Measurements from ENCODE around the gene SLC35F3.

The SLC35F3 gene

DNA sequence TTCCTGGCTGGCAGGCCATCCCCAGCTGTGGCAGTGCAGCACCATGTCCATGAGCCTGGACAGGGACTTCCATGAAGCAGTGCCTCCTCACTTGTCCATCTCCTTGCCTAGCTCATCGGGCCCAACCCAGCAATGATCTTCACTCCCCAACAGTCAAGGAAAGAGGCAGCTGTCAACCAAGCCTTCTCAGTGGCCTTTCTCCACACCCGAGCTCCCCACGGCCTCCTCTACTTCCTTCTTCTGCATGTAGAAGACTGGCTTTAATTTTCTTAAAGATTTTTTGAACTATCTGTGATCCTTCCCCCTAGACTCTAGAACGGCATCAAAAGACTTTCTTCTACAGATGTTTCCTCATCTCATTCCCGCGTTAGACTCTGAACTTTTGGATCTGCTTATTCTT, 403.2 kb downstream of the SLC35F3 start:
- TF ChIP-seq POLR2AphosphoS5 (IDR thresholded peaks at IDR 0.05; ENCODE audit: low read depth, low read length) (no peak), TAF1 (IDR thresholded peaks at IDR 0.05; ENCODE audit: borderline replicate concordance, insufficient read depth, low read length) (no peak), FOXP2 (optimal IDR thresholded peaks at IDR 0.05; ENCODE audit: borderline replicate concordance, extremely low read depth, extremely low read length, insufficient read depth) (no peak)

DNA sequence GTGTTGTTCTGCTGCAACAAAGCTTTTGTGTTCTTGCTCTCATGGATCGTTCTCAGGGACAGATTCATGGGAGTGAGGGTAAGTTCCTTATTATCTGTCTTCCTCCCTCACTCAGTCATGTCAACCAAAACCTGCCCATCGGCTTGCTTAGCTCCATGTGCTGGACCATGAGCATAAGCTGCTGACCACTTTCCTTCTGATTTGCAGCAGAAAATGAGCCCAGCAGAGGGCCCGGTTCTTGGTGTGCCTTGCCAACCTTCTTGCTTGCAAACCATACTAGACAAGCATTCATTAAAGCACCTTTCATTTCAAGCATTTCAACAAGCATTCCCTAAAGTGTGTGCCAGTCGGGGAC, 404.7 kb downstream of the SLC35F3 start:
- TF ChIP-seq POLR2AphosphoS5 (IDR thresholded peaks at IDR 0.05; ENCODE audit: low read depth, low read length) (no peak), FOXP2 (optimal IDR thresholded peaks at IDR 0.05; ENCODE audit: borderline replicate concordance, extremely low read depth, extremely low read length, insufficient read depth) (no peak), TAF1 (IDR thresholded peaks at IDR 0.05; ENCODE audit: borderline replicate concordance, insufficient read depth, low read length) (no peak), SIN3A (IDR thresholded peaks at IDR 0.05; ENCODE audit: borderline replicate concordance, insufficient read depth, low read length) (no peak)
- TF ChIP-seq, protein P1, sequence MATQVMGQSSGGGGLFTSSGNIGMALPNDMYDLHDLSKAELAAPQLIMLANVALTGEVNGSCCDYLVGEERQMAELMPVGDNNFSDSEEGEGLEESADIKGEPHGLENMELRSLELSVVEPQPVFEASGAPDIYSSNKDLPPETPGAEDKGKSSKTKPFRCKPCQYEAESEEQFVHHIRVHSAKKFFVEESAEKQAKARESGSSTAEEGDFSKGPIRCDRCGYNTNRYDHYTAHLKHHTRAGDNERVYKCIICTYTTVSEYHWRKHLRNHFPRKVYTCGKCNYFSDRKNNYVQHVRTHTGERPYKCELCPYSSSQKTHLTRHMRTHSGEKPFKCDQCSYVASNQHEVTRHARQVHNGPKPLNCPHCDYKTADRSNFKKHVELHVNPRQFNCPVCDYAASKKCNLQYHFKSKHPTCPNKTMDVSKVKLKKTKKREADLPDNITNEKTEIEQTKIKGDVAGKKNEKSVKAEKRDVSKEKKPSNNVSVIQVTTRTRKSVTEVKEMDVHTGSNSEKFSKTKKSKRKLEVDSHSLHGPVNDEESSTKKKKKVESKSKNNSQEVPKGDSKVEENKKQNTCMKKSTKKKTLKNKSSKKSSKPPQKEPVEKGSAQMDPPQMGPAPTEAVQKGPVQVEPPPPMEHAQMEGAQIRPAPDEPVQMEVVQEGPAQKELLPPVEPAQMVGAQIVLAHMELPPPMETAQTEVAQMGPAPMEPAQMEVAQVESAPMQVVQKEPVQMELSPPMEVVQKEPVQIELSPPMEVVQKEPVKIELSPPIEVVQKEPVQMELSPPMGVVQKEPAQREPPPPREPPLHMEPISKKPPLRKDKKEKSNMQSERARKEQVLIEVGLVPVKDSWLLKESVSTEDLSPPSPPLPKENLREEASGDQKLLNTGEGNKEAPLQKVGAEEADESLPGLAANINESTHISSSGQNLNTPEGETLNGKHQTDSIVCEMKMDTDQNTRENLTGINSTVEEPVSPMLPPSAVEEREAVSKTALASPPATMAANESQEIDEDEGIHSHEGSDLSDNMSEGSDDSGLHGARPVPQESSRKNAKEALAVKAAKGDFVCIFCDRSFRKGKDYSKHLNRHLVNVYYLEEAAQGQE (IDR thresholded peaks at IDR 0.05; ENCODE audit: insufficient read depth in 1 of 2, low read depth in 2 of 2, low read length in 2 of 2): no peak

DNA sequence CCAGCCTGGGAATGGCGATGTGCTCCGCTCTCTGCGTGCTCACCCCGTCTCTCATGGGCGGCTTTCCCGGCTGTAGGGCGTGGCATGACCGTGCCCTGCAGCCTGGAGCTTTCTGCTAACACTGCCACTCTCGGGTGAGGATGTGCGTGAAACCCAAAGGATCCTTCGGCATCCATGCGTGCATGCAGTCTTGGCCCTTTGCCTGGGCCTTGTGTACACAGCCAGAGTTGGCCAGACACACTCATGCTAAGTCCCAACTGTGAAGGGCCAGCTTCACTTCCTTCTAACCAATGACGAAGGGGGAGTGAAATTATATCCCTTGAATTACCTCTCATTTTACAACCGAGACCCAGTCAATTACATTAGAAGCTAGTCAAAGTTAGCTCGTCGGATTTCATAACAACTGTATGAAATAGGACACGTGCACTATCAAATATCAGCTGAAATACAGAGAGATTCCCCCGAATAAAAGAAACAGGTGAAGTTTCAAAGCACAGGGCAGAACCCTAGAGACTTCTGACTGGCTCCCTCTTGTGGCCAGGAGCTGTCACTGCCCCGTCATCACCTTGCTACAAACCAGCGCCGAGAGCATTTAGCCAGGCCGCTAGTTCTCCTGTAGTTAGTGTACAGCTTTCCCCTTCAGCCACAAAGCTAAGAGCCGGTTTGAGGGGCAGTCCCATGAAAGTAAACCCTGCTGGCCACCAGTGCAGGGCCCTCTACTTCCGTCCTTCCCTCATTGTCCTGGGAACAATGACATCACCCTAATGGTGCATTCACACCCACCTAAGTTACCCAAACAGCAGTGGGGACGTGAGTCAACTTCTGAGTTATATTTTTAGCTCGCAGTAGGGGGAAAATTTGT, 405.4 kb downstream of the SLC35F3 start:
- TF ChIP-seq FOXP2 (optimal IDR thresholded peaks at IDR 0.05; ENCODE audit: borderline replicate concordance, extremely low read depth, extremely low read length, insufficient read depth) (no peak), TAF1 (IDR thresholded peaks at IDR 0.05; ENCODE audit: borderline replicate concordance, insufficient read depth, low read length) (no peak)

DNA sequence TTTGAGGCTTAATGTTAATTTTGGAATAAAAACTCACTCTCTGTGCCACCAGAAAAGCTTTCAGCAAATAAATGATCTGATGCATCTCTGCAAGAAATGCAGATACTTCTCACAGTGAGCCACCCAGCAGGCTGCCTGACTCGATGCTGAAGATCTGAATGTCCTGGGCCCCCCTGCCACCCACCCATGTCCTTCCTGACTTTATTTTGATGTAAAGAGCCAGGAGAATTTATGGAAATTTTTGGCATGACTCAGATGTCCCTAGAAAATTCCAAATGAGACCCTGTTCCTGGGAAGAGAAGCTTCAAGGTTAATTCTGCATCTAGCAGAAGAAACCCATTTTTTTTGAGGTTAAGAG, 406.0 kb downstream of the SLC35F3 start:
- TF ChIP-seq TAF1 (IDR thresholded peaks at IDR 0.05; ENCODE audit: borderline replicate concordance, insufficient read depth, low read length): no peak
- TF ChIP-seq FOXP2 (optimal IDR thresholded peaks at IDR 0.05; ENCODE audit: borderline replicate concordance, extremely low read depth, extremely low read length, insufficient read depth): no peak
- no peak for TF ChIP-seq POLR2AphosphoS5 (IDR thresholded peaks at IDR 0.05; ENCODE audit: low read depth, low read length)
- TF ChIP-seq SIN3A (IDR thresholded peaks at IDR 0.05; ENCODE audit: borderline replicate concordance, insufficient read depth, low read length): no peak
- TF ChIP-seq, protein P1 (IDR thresholded peaks at IDR 0.05; ENCODE audit: insufficient read depth in 1 of 2, low read depth in 2 of 2, low read length in 2 of 2): no peak

DNA sequence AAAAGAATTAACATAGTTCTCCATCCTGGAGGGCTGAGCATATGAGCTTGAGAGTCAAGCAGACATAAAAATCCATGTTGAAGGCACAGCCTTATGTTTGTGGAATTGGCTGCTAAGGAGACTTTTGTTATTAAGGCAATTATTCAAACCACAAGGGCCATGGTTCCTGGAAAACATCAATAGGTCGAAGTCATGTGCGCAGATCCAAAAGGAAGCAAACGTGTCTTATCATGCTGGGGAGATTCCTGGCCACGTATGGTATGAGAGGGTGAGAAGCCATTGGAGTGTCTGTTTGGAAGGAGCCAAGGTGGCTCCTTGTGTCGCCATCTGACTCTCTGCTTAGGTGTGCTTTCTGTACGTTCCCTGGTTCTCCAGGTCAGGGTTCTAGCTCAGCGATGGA, 406.9 kb downstream of the SLC35F3 start:
- TF ChIP-seq, protein P1 (IDR thresholded peaks at IDR 0.05; ENCODE audit: insufficient read depth in 1 of 2, low read depth in 2 of 2, low read length in 2 of 2): no peak
- TF ChIP-seq FOXP2 (optimal IDR thresholded peaks at IDR 0.05; ENCODE audit: borderline replicate concordance, extremely low read depth, extremely low read length, insufficient read depth) (no peak), POLR2AphosphoS5 (IDR thresholded peaks at IDR 0.05; ENCODE audit: low read depth, low read length) (no peak), TAF1 (IDR thresholded peaks at IDR 0.05; ENCODE audit: borderline replicate concordance, insufficient read depth, low read length) (no peak), SIN3A (IDR thresholded peaks at IDR 0.05; ENCODE audit: borderline replicate concordance, insufficient read depth, low read length) (no peak)

DNA sequence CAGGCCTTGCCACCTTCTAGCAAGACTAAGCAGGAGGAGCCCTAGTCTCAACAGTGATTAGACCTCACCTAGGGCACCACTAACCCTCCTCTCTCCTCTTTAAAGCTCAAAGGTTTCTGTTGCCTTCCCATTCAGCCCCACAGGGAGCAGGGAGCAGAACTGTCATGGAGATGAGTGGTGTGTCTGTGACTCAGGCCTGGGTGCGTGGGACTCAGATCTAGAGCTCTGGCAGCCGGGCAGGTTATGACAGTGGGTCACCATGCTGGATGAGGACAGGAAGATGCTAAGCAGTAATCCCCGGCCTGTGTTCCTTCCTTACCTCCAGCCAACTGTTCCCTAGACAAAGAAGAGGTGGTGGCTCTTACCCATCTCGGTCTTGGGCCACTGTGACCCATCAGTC, 408.7 kb downstream of the SLC35F3 start:
- TF ChIP-seq FOXP2 (optimal IDR thresholded peaks at IDR 0.05; ENCODE audit: borderline replicate concordance, extremely low read depth, extremely low read length, insufficient read depth) (no peak), TAF1 (IDR thresholded peaks at IDR 0.05; ENCODE audit: borderline replicate concordance, insufficient read depth, low read length) (no peak), SIN3A (IDR thresholded peaks at IDR 0.05; ENCODE audit: borderline replicate concordance, insufficient read depth, low read length) (no peak), POLR2AphosphoS5 (IDR thresholded peaks at IDR 0.05; ENCODE audit: low read depth, low read length) (no peak)
- TF ChIP-seq, protein P1 (IDR thresholded peaks at IDR 0.05; ENCODE audit: insufficient read depth in 1 of 2, low read depth in 2 of 2, low read length in 2 of 2): no peak

Data from PFSK-1 (cell line).